ENCODE results near the gene VWA3B.
A peak's percentile ranks its signal among the peaks of the same experiment; 100 is the strongest.
"Not testable (repeated sequence)": the region's sequence is repeated elsewhere in the genome, so short reads cannot be mapped to it uniquely, and the experiment has no call there.

The VWA3B gene

GRCh38 chr2:98086491-98087446 is at the start of gene VWA3B:
Gene VWA3B (plus strand): TSS chr2:98087167. CDS start chr2:98093093, 5,926 bp downstream.
- peak; percentile 10 for DNase-seq (ENCODE audit: low read depth)

GRCh38 chr2:98037206-98037605 is 49.8 kb upstream of the VWA3B start:
- no peak for DNase-seq (ENCODE audit: low read depth)

- DNase-seq (ENCODE audit: low read depth) = no peak
Measured at GRCh38 chr2:98037666-98038336, 49.2 kb upstream of the VWA3B start.

- no peak for DNase-seq (ENCODE audit: low read depth)
Measured at GRCh38 chr2:98039085-98039756, 47.7 kb upstream of the VWA3B start.

GRCh38 chr2:98040331-98040939 is 46.5 kb upstream of the VWA3B start:
- DNase-seq (ENCODE audit: low read depth) = no peak

GRCh38 chr2:98043101-98043500 is 43.9 kb upstream of the VWA3B start:
- no peak for DNase-seq (ENCODE audit: low read depth)

- not testable (repeated sequence) for DNase-seq (ENCODE audit: low read depth)
Measured at GRCh38 chr2:98044730-98045129, 42.2 kb upstream of the VWA3B start.

- no peak for DNase-seq (ENCODE audit: low read depth)
Measured at GRCh38 chr2:98050070-98050469, 36.9 kb upstream of the VWA3B start.

GRCh38 chr2:98058191-98058975 is 28.6 kb upstream of the VWA3B start:
- DNase-seq (ENCODE audit: low read depth) = no peak

GRCh38 chr2:98060277-98060676 is 26.7 kb upstream of the VWA3B start:
- no peak for DNase-seq (ENCODE audit: low read depth)

- no peak for DNase-seq (ENCODE audit: low read depth)
Measured at GRCh38 chr2:98063291-98063854, 23.6 kb upstream of the VWA3B start.

GRCh38 chr2:98065808-98066207 is 21.2 kb upstream of the VWA3B start:
- DNase-seq (ENCODE audit: low read depth) = no peak

- no peak for DNase-seq (ENCODE audit: low read depth)
Measured at GRCh38 chr2:98067160-98067559, 19.8 kb upstream of the VWA3B start.

- DNase-seq (ENCODE audit: low read depth) = no peak
Measured at GRCh38 chr2:98070081-98070480, 16.9 kb upstream of the VWA3B start.

- no peak for DNase-seq (ENCODE audit: low read depth)
Measured at GRCh38 chr2:98072442-98072841, 14.5 kb upstream of the VWA3B start.

GRCh38 chr2:98078701-98079100 is 8.3 kb upstream of the VWA3B start:
- DNase-seq (ENCODE audit: low read depth) = no peak

GRCh38 chr2:98084151-98084868 is 2.7 kb upstream of the VWA3B start:
- no peak for DNase-seq (ENCODE audit: low read depth)

- no peak for DNase-seq (ENCODE audit: low read depth)
Measured at GRCh38 chr2:98084869-98085238, 2.1 kb upstream of the VWA3B start.

- no peak for DNase-seq (ENCODE audit: low read depth)
Measured at GRCh38 chr2:98085649-98086048, 1.3 kb upstream of the VWA3B start.

GRCh38 chr2:98087447-98088020 is 567 bp downstream of the VWA3B start:
- DNase-seq (ENCODE audit: low read depth) = no peak
